MM.1S (cell line): ENCODE results near the gene PAH.

Experiments used
- DNase-seq: peaks from one replicate; pipeline ENCODE4 v3.0.0-alpha.2; 2015
- H2AFZ ChIP-seq: fragments of 300-600 bp; sonication (generic); 2 replicates; pipeline ENCODE4 v1.6.0; 2016; ENCODE audit warnings: antibody characterized with exemption, low read length
- H3F3A ChIP-seq: fragments of 300-600 bp; sonication (generic); 2 replicates; pipeline ENCODE4 v1.6.1; 2016; ENCODE audit warnings: mild to moderate bottlenecking, antibody characterized with exemption, low read length, moderate library complexity, mixed read lengths; ENCODE audit not compliant: insufficient read depth
- H3K27ac ChIP-seq: fragments of 300-600 bp; sonication (generic); 2 replicates; pipeline ENCODE4 v1.5.1; 2016; ENCODE audit warnings: mild to moderate bottlenecking, low read length
- H3K27me3 ChIP-seq: fragments of 300-600 bp; sonication (generic); replicated peaks from 2 replicates; pipeline ENCODE4 v1.6.0; 2016; ENCODE audit warnings: low read length; ENCODE audit not compliant: insufficient read depth
- H3K36me3 ChIP-seq: fragments of 300-600 bp; sonication (generic); replicated peaks from 2 replicates; pipeline ENCODE4 v1.6.1; 2016; ENCODE audit warnings: mild to moderate bottlenecking, low read length, mixed read lengths; ENCODE audit not compliant: insufficient read depth
- H3K4me1 ChIP-seq: fragments of 300-600 bp; sonication (generic); 2 replicates; pipeline ENCODE4 v1.6.1; 2016; ENCODE audit warnings: low read length, mixed read lengths
- H3K4me2 ChIP-seq: fragments of 300-600 bp; sonication (generic); 2 replicates; pipeline ENCODE4 v1.6.0; 2016; ENCODE audit warnings: low read depth, low read length
- H3K4me3 ChIP-seq: fragments of 300-600 bp; sonication (generic); 2 replicates; pipeline ENCODE4 v1.5.1; 2016; ENCODE audit warnings: low read length, mixed read lengths
- H3K79me2 ChIP-seq: fragments of 300-600 bp; sonication (generic); 2 replicates; pipeline ENCODE4 v1.6.1; 2016; ENCODE audit warnings: mixed run types, low read length, mixed read lengths
- H3K9ac ChIP-seq: fragments of 300-600 bp; sonication (generic); 2 replicates; pipeline ENCODE4 v1.6.1; 2016; ENCODE audit warnings: low read length, mixed read lengths
- H3K9me2 ChIP-seq: fragments of 300-600 bp; sonication (generic); replicated peaks from 2 replicates; pipeline ENCODE4 v1.6.1; 2016; ENCODE audit warnings: mild to moderate bottlenecking, low read length, mixed read lengths; ENCODE audit not compliant: insufficient read depth
- H3K9me3 ChIP-seq: fragments of 300-600 bp; sonication (generic); replicated peaks from 2 replicates; pipeline ENCODE4 v1.6.1; 2016; ENCODE audit warnings: mild to moderate bottlenecking, low read length, mixed read lengths; ENCODE audit not compliant: insufficient read depth
- H4K20me1 ChIP-seq: fragments of 300-600 bp; sonication (generic); 2 replicates; pipeline ENCODE4 v1.6.1; 2016; ENCODE audit warnings: mild to moderate bottlenecking, low read length, moderate library complexity, mixed read lengths; ENCODE audit not compliant: insufficient read depth
- EZH2 ChIP-seq: fragments of 300-600 bp; sonication (generic); optimal IDR thresholded peaks from 2 replicates; pipeline ENCODE3; 2017; ENCODE audit warnings: low read depth, mild to moderate bottlenecking, antibody characterized with exemption, low read length, mixed read lengths
- EZH2phosphoT487 ChIP-seq: fragments of 300-600 bp; sonication (generic); IDR thresholded peaks from 2 replicates; pipeline ENCODE4 v1.6.1; 2018; ENCODE audit warnings: antibody characterized with exemption, low read length
- TF ChIP-seq, protein P1 (sequence below): fragments of 300-600 bp; sonication (generic); IDR thresholded peaks from 2 replicates; pipeline ENCODE4 v1.5.1; 2016; ENCODE audit warnings: antibody characterized with exemption, low read length, mixed read lengths

The PAH gene

DNA sequence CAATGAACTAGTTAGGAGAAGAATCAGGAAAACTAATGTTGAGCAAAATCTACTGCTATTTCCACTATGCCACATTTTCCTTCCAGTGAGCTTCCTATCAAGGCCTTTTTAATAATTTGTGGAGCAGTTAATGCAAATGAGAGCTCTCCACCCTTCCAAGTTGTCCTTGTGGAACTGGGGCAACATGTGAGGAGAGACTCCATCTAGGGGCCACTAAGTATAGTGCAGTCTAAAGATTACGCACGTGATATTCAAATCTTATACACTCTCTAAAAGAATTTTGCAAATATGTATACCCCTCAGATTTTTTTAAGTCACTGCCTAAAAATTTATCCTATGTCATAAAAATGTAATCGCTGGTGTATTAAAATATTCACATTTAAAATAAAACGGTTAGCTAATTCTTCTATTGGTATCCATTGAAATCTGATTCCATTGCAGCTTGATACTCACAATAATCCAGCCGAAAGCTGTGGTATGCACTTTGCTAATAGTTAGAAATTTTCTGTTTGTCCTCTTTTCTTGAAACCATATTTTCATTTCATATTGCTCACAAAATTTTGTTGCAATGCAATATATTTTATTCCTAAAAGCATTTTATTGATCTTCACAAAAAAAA is 100.1 kb downstream of the PAH start:
- Histone ChIP-seq H3K4me1 (no peaks in the 10 kb centered on the region), H3K4me2 (no peak overlapping the region), H3K79me2 (no peaks in the 10 kb centered on the region), H3K9me2 (no peaks in the 10 kb centered on the region), H3K27me3 (no peaks in the 10 kb centered on the region), H3K36me3 (no peaks in the 10 kb centered on the region), H3K4me3 (no peak overlapping the region), H3F3A (no peaks in the 10 kb centered on the region), H3K27ac (no peak overlapping the region), H2AFZ (no peak overlapping the region), H3K9me3 (no peaks in the 10 kb centered on the region), H4K20me1 (no peaks in the 10 kb centered on the region), H3K9ac (no peak overlapping the region)
- DNase-seq, result peak; percentile 19
- TF ChIP-seq, protein P1, sequence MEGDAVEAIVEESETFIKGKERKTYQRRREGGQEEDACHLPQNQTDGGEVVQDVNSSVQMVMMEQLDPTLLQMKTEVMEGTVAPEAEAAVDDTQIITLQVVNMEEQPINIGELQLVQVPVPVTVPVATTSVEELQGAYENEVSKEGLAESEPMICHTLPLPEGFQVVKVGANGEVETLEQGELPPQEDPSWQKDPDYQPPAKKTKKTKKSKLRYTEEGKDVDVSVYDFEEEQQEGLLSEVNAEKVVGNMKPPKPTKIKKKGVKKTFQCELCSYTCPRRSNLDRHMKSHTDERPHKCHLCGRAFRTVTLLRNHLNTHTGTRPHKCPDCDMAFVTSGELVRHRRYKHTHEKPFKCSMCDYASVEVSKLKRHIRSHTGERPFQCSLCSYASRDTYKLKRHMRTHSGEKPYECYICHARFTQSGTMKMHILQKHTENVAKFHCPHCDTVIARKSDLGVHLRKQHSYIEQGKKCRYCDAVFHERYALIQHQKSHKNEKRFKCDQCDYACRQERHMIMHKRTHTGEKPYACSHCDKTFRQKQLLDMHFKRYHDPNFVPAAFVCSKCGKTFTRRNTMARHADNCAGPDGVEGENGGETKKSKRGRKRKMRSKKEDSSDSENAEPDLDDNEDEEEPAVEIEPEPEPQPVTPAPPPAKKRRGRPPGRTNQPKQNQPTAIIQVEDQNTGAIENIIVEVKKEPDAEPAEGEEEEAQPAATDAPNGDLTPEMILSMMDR, result peak; percentile 68
- no peak for TF ChIP-seq EZH2phosphoT487

DNA sequence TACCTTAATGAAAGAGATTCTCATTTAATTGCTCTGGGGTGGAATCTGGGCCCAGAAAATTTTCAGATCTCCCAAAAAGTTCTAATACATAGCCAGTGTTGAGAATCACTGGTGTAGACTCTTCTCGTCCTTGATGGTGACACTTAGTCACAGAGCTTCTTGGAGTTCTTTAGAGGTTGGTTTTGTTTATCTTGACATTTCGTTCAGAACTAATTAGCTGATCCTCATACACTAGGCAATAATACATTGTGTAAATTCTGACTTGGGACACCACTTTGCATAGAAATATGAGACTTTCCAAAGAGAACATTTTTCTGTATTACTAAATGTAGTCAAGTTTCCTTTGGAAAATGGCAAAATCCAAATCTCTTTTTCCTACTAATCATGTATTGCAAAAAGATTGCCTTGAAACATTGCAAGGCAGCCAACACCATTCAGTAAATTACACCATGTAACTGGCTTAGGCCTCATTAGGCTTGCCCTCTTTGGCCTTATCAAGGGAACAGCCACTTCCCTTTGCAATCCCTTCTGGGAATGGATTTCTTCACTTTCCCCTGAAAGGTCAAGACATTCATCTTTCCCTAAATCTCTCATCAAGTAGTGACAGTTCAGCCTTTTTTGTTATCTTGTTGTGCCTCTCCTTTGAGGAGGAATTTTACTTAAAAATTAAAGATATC is 102.2 kb downstream of the PAH start:
- H3K36me3 ChIP-seq, result no peaks in the 10 kb centered on the region
- H3K79me2 ChIP-seq, result no peaks in the 10 kb centered on the region
- no peaks in the 10 kb centered on the region for H4K20me1 ChIP-seq
- no peaks in the 10 kb centered on the region for H3K9me2 ChIP-seq
- no peak for DNase-seq
- no peaks in the 10 kb centered on the region for H3K4me1 ChIP-seq
- no peaks in the 10 kb centered on the region for H3K27me3 ChIP-seq
- no peak overlapping the region for H3K4me2 ChIP-seq
- no peaks in the 10 kb centered on the region for H3F3A ChIP-seq
- no peak overlapping the region for H2AFZ ChIP-seq
- no peaks in the 10 kb centered on the region for H3K9me3 ChIP-seq
- H3K27ac ChIP-seq, result no peak overlapping the region
- H3K9ac ChIP-seq, result no peak overlapping the region
- H3K4me3 ChIP-seq, result no peak overlapping the region
- TF ChIP-seq, protein P1, result no peak
- TF ChIP-seq EZH2 (no peak), EZH2phosphoT487 (no peak)

DNA sequence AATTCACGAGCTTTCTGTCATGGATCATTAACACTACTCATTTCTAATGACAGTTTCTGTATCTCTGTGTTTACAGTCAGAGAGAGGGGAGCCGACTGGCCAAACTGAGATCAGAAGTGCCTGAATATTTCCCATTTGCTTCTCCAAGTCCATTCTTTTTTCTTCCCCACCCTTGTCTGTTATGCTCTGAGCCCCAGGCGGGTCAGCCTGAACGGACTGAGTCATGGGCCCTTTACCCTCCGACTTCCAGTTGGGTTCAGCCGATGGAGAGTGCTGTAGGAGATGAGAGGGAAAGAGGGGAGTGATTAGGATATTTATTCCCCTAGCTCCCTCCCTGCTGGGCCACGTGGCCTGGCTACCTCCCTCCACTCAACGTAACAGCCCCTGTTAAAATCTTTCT is 104.7 kb downstream of the PAH start:
- H3K9me3 ChIP-seq, result no peaks in the 10 kb centered on the region

More for the DNA sequence above, 104.7 kb downstream of the PAH start:
- H3K27me3 ChIP-seq, result no peaks in the 10 kb centered on the region
- no peak overlapping the region for H3K27ac ChIP-seq
- no peaks in the 10 kb centered on the region for H3K36me3 ChIP-seq
- TF ChIP-seq EZH2, result no peak
- no peak for TF ChIP-seq EZH2phosphoT487
- TF ChIP-seq, protein P1, result no peak
- H3F3A ChIP-seq, result no peaks in the 10 kb centered on the region
- H3K9me2 ChIP-seq, result no peaks in the 10 kb centered on the region
- H2AFZ ChIP-seq, result no peak overlapping the region
- H3K4me3 ChIP-seq, result no peak overlapping the region
- no peak overlapping the region for H3K9ac ChIP-seq
- no peak for DNase-seq
- H3K79me2 ChIP-seq, result no peaks in the 10 kb centered on the region
- H3K4me2 ChIP-seq, result no peak overlapping the region
- H3K4me1 ChIP-seq, result no peaks in the 10 kb centered on the region
- no peaks in the 10 kb centered on the region for H4K20me1 ChIP-seq
